Coronary artery (tissue), 2 donors: Measurements from ENCODE around the gene TTC28.

Source experiments
- DNase-seq: peaks from one replicate; pipeline ENCODE4 v3.0.0-alpha.2; 2017; ENCODE audit warnings: low spot score
- H3K27ac ChIP-seq, 2 donors: fragments of 200-600 bp; sonication (generic); one replicate each; pipeline ENCODE4 v1.5.1; 2016 to 2019
- H3K4me3 ChIP-seq: fragments of 200-600 bp; sonication (generic); 2 replicates; pipeline ENCODE4 v1.5.1; 2016; ENCODE audit warnings: mild to moderate bottlenecking, moderate library complexity
- TF ChIP-seq, protein P1 (sequence below): fragments of 200-600 bp; sonication (generic); IDR thresholded peaks from one replicate; pipeline ENCODE4 v1.5.1; 2019; ENCODE audit warnings: antibody characterized with exemption

Gene TTC28

DNA sequence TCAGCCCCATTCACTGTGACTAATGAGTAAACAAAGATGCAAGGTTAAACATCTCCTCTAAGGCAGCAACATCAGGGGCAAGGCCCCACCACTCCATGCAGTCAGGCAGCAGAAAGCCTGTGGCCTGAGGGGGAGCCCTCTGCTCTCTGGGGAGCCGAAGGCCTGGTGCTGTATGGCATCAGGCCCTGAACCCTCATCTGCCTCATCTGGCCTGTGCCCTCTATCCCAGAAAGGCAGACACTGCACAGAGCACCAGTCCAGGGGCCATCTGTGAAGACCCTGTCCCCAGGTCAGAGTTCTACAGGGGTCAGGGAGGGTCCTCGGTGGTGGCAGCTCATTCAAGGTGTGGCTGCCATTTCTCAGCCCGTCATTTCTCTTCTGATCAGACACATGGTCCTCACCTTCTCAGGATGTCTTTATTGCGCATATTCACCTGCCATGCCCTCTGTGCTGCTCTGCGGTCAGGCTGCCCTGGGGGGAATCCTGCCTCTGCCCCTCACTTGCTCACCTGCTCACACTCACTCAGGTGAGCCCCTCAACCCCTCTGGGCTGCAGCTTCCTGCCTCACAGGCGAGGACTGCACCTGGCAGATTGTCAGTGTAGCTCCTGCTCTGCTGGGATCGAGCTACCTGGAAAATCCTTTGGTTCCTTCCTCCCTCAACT is 657.5 kb downstream of the TTC28 start:
- H3K27ac ChIP-seq = no peak overlapping the region
- no peak overlapping the region for H3K4me3 ChIP-seq
- TF ChIP-seq, protein P1, sequence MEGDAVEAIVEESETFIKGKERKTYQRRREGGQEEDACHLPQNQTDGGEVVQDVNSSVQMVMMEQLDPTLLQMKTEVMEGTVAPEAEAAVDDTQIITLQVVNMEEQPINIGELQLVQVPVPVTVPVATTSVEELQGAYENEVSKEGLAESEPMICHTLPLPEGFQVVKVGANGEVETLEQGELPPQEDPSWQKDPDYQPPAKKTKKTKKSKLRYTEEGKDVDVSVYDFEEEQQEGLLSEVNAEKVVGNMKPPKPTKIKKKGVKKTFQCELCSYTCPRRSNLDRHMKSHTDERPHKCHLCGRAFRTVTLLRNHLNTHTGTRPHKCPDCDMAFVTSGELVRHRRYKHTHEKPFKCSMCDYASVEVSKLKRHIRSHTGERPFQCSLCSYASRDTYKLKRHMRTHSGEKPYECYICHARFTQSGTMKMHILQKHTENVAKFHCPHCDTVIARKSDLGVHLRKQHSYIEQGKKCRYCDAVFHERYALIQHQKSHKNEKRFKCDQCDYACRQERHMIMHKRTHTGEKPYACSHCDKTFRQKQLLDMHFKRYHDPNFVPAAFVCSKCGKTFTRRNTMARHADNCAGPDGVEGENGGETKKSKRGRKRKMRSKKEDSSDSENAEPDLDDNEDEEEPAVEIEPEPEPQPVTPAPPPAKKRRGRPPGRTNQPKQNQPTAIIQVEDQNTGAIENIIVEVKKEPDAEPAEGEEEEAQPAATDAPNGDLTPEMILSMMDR = no peak
- DNase-seq = no peak

DNA sequence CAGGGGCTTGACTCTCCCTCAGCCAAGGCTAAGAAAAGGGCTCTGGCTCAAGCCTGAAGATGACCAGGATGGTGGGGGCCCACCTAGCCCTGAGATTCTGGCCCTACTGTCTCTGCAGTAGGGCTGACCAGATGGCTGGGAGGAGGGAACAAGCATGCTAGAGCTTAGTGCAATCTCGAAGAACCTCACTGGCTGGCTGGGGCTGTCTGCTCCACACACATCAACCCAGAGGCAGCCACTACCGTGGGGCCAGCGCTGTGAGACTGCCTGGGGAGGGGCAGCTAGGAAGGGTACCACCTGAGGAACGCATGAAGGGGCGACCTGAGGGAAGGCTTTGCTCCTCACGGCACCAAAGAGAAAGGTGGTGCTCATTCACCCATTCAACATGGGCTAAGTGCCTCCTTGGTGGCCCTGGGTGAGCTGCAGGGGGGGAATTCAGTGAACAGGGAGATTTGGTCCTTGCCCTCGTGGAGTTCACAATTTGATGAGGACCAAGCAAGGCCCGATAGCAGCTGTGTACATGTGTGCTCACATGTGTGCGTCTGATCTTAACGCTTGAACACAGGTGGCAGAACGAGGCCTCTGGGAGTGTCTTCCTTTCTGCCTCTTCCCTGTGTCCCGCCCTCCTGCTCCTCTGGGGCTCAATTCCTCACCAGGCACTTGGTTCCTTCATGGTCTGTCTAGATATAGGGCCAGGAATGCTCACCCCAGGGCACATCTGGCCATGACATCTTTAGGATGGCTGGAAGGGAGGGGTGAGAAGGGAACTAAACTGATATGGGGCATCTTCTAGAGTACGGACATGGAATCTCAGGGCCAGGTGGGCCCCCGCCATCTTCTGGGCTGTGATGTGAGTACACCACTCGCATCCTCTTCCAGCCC is 658.3 kb downstream of the TTC28 start:
- DNase-seq = no peak
- Histone ChIP-seq H3K27ac (no peak overlapping the region), H3K4me3 (no peak overlapping the region)
- TF ChIP-seq, protein P1 = no peak

DNA sequence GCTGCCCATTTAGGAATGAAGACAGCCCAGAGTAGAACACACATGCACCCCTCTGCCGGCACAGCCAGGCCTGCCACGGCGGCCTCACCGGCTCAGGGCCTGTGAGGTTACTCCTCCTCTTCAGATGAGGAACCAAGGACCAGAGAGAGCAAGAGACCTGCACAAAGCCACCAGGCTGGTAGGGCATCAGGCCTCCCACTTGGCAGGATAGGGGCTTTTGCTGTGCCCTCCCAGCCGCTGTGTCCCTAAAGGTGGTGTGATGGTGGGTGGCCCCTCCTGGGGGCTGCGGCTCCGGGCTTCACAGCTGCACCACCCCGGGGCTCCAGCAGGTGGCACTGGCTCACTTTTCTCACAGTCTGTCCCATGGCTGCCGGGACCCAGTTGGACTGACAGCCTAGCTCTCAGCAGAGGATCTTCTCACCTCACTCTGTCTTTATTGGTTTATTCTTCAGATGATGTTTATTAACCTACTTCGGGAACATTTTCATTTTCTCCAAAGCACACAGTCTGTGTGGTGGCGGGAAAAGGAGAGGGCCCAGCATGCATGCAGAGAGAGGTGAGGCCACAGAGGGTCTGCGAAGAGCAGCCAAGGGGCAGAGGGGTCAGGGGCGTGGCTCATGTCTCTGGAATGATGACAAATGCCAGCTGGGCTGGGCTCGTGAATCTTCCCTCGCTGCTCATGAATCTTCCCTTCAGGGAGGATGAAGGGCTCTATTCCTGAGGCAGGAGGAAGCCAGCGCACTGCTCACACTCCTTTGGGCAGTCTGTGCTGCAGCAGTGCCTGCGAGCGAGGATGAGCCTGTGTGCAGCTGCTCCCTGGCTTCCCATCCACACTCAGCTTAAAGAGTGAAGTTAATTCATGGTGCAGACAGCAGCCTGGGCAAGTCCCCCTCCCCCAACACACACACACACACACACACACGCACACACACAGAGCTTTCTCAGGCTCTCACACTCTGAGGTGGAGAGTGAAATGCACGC is 659.5 kb downstream of the TTC28 start:
- no peak for DNase-seq
- TF ChIP-seq, protein P1 = peak; percentile 80
- Histone ChIP-seq H3K4me3 (no peak overlapping the region), H3K27ac (no peak overlapping the region)

DNA sequence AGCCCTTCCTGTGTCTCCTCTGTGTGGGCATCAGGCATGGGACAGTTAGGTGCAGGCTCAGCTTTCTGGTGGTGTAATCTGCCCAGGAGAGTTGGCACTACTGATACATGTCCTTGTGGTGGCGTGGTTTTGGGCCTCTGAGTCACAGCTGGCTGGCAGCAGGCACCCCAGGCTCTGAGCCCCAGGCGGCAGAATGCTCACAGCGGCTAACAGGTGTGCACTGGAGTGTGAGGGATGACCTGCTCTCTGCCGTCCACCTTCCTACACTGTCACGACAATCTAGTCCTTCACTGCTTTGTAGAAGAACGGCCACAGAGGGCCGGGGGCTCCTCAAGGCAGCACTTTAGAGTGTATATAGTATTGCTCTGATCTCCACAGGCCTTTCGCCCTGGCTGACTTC is 660.3 kb downstream of the TTC28 start:
- H3K4me3 ChIP-seq = no peak overlapping the region
- H3K27ac ChIP-seq = no peak overlapping the region
- TF ChIP-seq, protein P1 = no peak
- DNase-seq = no peak

DNA sequence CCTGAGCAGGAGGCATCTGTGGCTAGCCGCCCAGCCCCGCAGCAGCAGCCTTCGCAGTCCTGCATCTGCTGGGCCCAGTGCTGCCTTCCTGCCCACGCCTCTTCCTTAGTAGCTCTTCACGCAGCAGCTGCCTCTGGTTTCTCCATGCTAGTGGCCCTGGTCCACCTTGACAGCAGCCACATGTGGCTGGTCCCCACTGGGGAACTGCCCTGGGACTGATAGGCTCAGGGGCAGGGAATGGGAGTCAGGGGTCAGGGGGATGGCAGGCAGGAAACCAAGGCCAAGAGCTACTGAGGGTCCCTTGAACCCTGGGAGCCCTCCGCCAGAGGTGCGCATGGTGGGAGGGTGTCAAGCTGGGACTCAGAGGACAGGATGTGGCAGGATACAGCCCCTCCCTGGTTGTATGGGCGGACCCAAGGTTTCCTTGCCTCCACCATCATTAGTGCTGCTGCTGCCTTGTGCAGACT is 661.1 kb downstream of the TTC28 start:
- TF ChIP-seq, protein P1 = no peak
- no peak for DNase-seq
- H3K4me3 ChIP-seq = no peak overlapping the region
- no peak overlapping the region for H3K27ac ChIP-seq

DNA sequence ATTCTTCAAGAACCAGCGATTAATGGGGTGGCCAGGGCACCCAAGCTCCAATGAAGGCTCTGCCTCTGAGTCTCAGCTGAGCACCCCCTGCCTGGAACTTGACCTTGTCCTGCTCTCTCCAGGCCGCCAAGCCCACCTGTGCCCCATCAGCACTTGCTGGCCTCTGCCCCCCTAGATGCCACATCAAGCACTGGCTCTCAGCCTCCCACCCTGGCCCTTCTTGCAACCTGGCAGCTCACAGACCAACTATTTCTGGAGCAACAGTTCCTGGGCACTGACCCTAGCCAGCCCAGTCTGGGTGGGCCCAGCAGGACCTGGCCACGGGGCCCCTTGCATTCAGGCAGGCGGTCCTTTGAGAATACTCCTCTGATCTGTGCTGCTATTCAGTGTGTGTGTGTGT is 661.8 kb downstream of the TTC28 start:
- TF ChIP-seq, protein P1 = no peak

More for the DNA sequence above, 661.8 kb downstream of the TTC28 start:
- Histone ChIP-seq H3K27ac (no peak overlapping the region), H3K4me3 (no peak overlapping the region)
- no peak for DNase-seq
